ENCODE data around the gene NF2.

- TF ChIP-seq CTCF (IDR thresholded peaks at IDR 0.05; ENCODE audit: control extremely low read depth in 1 of 3, insufficient read depth in 1 of 3, low read depth in 1 of 3, low read length in 3 of 3) (no peak), SUZ12 (IDR thresholded peaks at IDR 0.05; ENCODE audit: low read length) (peak; percentile 73), YY1 (IDR thresholded peaks at IDR 0.05; ENCODE audit: low read depth, low read length) (no peak), POLR2A (IDR thresholded peaks at IDR 0.05; ENCODE audit: control extremely low read depth in 1 of 2, low read depth in 2 of 2, low read length in 2 of 2) (no peak), CBX8 (IDR thresholded peaks at IDR 0.05; ENCODE audit: borderline replicate concordance, low read depth, low read length) (no peak), SIN3A (conservative IDR thresholded peaks at IDR 0.05 in 1 of 2, IDR thresholded peaks at IDR 0.05 in 1 of 2; ENCODE audit: low read depth in 1 of 2, low read length in 2 of 2) (no peak)
Observed at GRCh38 chr22:29720811-29721323, 117.4 kb downstream of the NF2 start.
